HG03457 (cell line): ENCODE measurements around the gene FLT3LG.

Source experiments
- ATAC-seq: cut with Tn5 transposase; IDR thresholded peaks from one replicate; pipeline ENCODE4 v1.9.1; 2021; ENCODE audit warnings: moderate number of reproducible peaks; ENCODE audit not compliant: unreplicated experiment

FLT3LG gene, protein sequence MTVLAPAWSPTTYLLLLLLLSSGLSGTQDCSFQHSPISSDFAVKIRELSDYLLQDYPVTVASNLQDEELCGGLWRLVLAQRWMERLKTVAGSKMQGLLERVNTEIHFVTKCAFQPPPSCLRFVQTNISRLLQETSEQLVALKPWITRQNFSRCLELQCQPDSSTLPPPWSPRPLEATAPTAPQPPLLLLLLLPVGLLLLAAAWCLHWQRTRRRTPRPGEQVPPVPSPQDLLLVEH

DNA sequence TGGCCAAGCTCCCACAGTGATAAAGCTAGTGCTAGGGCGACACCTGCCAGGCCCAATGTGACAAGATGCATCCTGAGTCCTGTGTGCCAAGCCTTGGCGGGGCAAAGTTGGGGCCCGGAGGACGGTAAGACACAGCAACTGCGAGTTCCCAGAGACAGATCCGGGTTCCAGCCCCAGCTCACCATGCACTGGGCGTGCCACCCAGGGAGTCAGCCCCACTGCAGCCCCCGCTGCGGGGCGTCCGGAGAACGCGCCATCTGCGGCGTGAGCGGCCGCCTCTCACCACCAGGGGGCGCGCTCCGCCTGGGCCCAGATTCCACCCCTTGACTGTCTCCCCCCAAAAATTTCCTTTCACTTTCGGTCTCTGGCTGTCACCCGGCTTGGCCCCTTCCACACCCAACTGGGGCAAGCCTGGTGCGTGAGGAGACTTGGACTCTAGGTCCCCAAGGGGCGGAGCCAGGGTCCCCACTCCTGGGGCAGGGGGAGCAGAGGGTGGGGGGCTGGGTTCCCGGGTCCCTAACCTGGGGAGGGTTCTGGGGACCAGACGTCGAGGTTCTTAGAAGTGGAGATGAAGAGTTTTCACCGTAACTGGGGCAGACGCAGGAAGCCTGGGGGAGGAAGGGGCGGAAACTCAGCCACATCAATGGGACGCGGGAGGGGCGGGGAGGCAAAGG lies at the start of gene FLT3LG:
FLT3LG (plus strand) TSS at position 348 of the 674 bp plus-strand sequence. CDS start 425 bp downstream, outside the sequence.
- no peak for ATAC-seq

DNA sequence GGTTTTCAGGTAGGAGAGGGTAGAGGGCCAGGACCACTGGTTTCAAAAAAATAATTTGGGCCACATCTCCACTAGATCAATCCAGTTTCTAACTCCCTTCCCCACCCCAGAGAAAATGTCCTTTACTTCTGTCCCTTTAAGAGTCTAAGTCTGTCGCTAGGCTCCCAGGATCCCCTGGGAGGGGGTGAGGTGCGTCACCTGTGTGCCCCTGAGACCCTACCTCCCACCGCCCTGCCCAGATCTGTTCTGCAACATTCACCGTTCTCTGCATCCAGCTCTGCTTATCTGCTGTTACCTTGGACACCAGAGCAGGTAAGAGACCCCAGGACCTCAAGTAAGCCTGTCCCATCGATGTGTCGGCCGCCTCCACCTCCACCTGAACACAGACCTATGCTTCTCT lies 48.8 kb upstream of the FLT3LG start, which contains the start of gene GFY:
GFY (plus strand) TSS at position 211 of the 400 bp plus-strand sequence. CDS start 1,043 bp downstream, outside the sequence.
- no peak for ATAC-seq

DNA sequence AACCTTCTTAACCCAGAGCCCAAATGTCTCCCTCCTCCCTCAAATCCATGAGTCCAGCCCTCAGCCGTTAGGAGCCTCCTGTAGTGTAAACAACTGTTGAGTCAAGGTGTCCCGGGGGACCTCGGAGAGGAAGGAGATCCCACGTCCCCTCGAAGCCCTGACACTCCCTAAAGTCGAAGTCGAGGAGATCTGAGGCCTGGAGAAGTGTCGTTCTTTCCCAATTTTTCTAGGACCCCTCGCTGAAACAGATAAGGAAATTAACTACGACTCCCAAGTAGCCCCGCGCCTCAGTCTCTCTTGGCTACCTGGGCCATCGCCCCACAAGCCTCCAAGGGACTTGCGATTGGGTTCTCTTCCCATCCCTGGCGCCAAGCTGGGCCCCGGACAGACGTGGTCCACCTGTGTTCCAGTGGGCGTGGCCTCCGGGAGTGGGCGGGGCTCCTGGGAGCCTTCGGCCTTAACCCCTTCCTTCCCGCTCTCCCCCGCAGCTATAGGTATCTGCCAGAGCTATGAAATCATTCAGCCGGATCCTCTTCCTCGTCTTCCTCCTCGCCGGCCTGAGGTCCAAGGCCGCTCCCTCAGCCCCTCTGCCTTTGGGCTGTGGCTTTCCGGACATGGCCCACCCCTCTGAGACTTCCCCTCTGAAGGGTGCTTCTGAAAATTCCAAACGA lies 48.0 kb upstream of the FLT3LG start:
- no peak for ATAC-seq

DNA sequence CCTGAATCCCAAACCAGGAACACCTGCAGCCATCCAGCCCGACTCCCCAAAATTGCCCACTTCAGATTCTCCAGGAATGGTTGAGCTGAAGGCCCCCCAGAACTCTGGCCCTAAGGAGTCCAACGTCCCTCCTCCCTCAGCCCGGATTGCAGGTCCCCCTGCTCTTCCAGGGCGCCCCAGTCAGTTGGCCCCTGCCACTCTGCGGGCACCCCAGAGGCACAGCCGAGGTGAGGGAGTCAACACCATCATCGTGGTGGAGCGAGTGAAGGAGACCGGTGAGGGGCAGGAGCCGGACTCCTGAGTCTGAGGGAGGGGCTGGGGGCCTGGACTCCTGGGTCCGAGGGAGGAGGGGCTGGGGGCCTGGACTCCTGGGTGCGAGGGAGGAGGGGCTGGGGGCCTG lies 46.7 kb upstream of the FLT3LG start:
- ATAC-seq = no peak

DNA sequence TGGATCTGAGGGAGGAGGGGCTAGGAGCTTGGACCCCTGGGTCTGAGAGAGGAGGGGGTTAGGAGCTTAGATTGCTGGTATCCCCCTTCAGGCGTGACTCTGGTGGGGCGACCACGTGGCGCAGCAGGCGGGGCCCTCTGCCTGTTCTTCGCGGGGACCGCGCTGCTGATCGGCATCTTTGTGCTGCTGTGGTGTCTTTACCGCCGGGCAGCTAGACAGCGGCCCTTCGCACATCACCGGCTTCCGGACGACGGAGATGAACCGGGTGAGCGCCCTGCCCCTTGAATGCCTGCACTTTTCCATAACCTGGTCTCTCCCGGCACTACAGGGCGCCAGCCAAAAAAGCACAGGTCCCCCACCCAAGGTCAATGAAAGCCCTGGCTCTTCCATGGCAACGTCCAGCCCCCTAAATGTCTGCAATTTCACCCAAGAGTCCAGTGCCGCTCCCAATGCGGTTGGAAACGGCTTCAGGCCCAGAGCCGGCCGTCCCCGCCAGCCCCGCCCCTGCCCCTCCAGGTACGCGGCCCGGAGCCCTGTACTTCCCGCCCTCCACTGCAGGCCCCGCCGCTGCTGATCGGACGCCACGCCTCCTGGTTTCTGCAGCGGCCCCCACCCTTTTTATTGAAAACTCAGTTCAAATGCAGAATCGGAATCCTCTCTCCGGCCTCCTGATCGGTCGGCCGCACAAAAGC lies 46.0 kb upstream of the FLT3LG start:
- ATAC-seq = no peak

DNA sequence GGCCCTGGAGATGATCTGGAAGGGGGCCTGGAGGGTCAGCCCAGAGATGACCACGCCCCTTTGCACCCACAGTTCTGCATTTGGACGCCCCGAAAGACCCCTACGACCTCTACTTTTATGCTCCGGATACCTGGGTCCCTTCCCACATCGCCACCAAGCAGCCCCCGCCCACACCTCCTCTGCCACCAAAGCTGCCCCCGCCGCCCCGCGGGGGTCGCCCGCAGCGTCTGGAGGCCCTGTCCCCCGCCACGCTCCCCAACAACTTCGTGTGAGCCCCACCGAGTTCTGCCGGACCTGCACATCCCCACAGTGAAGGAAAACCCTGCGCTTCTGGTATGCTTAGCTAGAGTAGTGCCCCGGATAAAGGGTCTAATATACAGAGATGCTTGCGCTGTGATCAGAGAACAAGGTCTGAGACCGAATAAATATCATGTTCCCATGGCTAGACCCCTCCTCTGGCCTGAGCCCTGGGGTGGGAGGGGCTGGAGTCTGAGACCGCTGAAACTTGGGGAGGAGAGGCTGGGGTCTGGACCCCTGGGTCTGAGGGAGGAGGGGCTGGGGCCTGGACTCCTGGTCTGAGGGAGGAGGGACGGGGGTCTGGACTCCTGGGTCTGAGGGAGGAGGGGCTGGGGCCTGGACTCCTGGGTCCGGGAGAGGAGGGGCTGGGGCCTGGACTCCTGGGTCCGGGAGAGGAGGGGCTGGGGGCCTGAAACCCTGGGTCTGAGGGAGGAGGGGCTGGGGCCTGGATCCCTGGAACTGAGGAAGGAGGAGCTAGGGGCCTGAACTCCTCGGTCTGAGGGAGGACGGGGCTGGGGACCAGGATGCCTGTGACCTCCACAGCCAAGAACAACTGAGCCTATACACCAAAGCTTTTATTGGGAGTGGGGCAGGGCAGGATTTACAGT lies 45.2 kb upstream of the FLT3LG start:
- ATAC-seq = no peak

DNA sequence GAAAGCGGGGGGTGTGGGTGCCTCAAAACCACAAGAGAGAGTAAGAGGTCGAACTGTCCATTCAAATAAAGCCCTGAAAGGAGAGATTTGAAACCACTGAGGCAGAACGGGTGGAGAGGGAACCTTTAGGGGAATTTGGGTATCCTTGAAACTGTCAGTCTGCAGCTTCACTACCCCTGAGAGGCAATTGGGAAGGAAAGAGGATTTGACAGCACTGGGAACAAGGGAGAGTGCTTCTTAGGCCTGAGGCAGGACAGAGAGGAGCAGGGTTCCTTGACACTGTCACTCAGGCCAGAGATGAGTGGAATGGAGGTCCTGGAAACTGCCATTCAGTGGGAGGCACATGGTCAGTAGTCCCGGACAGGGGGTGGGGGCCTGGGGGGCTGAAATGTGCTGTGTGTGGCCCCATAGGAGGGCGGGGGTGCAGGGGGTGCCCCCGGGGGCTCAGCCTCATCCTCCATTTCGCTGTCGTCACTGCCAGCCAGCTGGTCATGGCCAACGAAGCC lies 43.8 kb upstream of the FLT3LG start:
- ATAC-seq = no peak

DNA sequence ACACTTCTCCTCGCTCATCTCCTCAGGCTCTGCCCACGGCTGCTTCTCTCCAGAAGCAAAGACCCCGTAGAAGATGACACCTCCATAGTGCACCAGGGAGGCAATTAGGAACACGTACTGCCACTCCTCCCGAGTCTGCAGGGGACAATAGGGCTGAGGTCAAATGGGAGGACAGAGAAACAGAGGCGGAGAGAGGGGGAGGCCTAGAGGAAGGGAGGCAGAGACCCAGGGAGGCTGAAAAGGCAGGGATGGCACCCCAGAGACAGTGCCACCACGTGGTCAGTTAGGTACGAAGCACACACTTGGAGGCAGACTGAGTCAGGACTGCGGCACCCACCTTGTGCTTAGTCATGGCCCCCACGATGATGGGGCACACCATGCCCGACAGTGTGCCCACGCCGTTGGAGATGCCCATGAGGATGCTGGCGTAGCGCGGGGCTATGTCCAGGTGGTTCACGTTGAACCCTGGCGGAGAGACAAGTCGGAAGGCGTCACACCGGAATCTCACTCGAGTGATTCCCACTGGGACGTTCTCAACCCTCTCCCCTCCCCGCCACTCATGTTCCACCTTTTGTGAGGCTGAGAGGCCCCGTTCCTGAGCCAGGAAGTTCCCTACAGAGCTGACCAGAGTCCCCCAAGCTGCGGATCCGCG lies 43.2 kb upstream of the FLT3LG start:
- no peak for ATAC-seq

DNA sequence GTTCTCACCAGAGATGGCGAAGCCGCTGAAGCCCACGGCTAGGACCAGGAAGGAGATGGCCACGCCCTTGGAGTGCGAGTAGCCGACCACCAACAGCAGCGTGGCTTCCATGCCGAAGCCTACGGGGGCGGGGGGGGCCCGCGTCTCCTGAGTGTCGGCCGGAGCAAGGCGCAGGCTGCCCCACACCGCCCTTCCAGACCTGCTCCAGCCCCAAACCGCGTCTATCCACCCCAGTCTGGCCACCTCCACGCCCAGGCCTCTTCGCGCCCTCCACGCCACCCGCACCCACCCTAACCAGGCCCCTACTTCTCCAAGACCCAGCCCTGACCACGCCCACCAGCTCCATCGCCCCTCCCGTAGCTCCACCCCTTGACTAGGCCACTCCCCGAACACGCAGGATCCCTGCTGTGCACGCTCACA lies 42.7 kb upstream of the FLT3LG start:
- ATAC-seq = no peak

DNA sequence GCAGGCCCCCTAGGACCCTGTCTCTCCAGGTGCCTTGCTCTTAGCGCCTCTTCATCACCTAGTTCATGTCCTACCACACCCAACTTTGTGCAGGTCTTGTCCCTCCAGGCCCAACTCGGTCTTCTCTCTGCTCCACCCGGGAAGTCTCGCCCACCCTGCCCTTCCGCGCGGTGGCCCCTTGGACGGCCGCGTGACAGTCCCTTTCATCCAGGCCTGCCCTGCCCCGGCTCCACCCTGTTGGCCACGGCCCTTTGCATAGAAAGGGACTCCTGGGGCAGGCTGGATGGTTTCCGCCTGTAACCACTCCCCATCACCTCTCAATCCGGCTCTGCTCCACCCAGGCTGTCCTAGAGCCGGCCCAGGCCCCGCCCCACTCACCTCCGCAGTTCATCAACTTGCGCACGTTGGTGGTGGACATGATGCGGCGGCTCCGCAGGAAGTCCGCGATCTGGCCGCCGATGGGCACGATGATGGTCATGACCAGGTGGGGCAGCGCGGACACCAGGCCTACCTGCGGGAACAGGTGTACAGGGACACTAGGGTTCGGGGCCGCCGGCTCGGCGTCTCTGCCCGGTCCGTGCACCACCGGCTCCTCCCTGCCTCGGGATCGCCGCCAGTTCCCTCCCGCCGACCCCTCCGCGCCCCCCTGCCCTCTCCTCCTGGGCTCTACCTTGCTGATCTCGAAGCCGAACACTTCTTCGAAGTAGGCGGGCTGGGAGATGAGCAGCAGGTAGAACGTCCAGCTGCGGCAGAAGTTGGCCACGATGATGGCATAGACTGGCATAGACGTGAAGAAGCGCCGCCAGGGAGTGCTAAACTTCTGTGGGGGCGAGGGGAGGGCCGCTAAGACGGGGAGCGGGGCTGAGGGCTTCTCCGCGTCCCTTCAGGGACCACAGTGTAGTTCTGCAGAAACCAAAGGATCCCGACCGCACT lies 41.6 kb upstream of the FLT3LG start:
- ATAC-seq = no peak

DNA sequence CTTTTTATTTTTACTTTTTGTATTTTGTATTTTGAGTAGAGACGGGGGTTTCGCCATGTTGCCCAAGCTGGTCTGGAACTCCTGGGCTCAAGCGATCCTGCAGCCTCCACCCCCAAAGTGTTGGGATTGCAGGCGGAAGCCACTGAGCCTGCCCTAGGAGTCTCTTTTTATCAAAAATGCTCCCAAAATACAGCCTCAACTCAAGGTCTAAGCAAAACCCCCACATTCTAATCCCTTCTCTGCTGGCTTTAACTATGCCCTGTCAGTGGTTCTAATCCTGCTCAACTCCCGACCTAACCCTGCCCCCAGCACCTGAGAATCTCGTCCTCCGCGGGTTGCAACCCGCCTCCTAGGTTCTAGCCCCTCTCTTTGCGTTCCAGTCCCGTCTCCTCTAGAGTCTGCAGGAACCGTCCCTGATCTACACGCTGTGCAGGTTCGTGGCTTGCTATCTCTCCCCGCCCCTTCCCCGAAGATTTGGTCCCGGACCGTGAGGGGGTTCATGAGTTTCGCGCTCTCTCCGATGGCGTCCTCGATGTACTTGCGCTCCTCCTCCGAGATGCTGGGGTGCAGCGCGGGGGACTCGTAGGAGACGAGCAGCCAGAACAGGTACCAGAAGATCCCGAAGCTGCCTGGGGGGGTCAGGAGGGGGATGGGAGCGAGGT lies 40.6 kb upstream of the FLT3LG start:
- ATAC-seq = no peak

DNA sequence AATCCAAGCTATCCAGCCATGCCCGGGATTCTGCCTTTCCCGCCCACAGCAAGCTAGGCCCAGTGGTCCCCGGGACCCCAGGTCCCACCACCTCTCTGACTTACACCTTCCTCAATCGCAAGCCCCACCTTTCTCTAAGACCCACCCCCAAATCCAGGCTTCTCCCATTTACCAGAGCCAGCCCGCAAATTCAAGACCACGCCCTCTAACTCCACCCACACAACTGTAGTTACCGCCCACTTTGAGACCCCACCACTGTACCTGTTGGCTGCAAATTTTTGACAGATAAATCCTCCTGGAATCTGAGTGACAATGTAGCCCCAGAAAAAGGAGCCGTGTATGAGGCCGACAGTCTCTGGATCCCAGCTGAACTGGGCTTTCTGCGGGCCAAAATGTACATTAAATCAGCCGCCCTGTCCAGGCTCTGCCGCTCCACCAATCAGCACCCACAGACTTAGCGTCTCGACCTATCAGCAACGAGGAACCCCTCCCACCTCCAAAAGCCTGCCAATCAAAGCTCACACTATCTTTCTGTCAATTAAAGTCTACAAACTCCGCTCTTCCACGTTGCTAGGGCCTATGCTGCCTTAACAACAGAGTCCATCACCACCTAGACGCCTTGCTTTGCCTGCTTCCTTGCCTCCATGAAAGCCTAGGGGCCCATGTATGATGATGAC lies 39.0 kb upstream of the FLT3LG start:
- no peak for ATAC-seq

DNA sequence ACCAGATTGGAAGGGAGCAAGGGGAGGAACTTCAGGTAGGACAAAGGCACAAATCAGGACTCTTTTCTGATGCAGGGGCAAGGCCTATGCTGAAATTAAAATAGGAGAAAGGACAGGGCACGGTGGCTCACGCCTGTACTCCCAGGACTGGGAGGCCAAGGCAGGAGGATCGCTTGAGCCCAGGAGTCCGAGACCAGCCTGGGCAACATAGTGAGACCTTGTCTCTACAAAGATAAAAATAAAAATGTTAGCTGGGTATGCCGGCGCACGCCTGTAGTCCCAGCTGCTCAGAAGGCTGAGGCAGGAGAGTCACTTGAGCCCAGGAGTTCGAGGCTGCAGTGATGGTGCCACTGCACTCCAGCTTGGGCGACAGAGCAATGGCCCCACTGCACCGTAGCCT lies 38.3 kb upstream of the FLT3LG start:
- ATAC-seq = no peak

DNA sequence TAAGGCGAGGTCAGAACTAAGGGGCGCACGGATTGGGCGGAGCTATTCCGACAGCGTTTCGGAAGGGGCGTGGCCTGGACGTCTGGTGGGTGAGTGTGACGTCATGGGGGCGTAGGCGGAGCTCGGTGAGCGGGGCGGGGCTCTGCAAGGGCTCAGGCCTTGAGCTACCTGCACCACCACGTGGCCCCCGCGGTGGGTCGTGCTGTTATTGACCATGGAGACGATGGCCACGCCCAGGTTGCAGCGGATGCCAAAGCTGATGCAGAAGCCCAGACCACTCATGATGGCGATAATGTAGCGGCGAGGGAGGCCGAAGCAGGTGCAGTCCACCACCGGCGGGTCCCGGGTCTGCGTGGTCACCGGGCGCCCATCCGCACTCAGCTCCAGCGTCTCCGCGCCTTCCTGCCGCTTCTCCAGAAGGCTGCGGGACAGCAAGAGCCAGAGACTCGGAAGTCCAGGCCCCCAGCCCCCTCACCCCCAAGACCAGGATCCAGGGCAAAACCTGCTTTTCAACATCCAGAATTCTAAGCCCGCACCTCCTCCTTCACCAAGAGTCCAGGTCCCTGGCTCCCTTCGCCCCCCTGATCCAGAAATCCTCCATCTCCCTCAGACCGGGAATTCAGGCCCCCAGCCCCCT lies 37.5 kb upstream of the FLT3LG start:
- no peak for ATAC-seq

DNA sequence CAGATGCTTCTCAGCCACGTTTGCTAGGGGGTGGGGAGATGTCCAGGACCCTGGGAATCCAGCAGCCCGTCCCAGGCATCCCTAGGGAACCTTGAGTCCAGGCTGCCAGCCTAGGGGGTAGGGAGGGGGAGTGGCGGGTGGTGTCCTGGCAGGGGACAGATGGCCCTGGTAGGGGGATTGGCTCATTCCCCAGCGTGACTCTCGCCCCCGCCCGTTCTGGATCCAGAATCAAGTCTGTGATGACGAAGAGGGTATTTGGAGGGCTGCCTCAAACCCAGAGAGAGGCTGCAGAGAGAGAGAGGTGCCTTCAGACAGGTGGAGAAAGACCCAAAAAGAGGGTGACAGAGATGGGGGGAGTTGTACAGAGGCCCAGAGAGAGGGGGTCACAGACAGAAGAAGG lies 36.8 kb upstream of the FLT3LG start:
- no peak for ATAC-seq

DNA sequence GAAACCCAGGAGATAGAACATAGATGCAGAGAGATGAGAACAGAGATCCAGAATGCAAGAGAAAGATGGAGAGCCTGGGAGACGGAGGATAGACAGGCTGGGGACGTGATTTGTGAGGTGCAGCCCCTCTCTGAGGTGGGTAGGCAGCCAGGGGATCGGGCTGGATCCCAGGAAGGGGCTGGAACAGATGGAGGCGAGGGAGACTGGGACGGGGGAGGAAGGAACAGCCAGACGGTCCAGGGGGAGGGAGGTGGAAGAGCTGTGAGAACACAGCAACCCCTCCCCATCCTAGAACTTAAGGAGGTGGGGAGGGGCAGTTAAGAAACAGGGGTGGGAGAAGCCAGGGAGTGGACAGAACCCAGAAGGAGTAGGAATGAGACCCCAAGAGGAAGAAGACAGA lies 35.8 kb upstream of the FLT3LG start:
- no peak for ATAC-seq

DNA sequence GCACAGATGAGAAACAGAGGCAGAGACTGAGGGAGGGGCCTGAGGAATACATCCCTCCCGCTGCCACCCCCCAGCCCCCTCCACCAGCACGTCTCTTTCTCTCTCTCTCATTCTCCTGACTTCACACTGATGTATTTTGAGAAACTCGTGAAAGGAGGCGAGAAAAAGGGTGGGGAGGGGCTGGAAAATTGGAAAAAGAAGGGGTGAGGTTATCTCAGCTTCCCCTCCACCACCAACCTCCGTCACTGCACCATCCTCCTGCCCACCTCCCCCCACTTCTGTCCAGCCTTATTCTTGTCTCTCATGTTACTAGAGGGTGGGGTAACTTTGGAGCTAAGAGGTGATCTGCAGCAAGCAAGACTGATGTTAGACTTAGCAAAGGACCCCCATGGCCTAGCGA lies 34.2 kb upstream of the FLT3LG start:
- no peak for ATAC-seq
